H1 (cell line): ENCODE measurements around the gene VSIR.

Experiments
- BRCA1 ChIP-seq: IDR thresholded peaks from 2 replicates; pipeline ENCODE4 v1.6.1; 2012; ENCODE audit warnings: low read depth, low read length, improper control_type of control experiment
- KDM1A ChIP-seq: fragments of 200-600, 300-600 bp; sonication (generic); IDR thresholded peaks from 2 replicates; pipeline ENCODE4 v1.7.1; 2016; ENCODE audit warnings: mild to moderate bottlenecking, low read length, borderline replicate concordance
- POLR2A ChIP-seq, 2 experiments: IDR thresholded peaks; 1 replicate in 1 of 2; 2 replicates in 1 of 2; pipeline ENCODE4 v1.6.1; 2011; ENCODE audit warnings: low read depth in 2 of 2, low read length in 2 of 2, mild to moderate bottlenecking in 2 of 2; ENCODE audit errors: control extremely low read depth in 1 of 2
- POLR2AphosphoS5 ChIP-seq: IDR thresholded peaks from 2 replicates; pipeline ENCODE4 v1.6.1; 2011; ENCODE audit warnings: low read depth, low read length
- SP1 ChIP-seq: IDR thresholded peaks from 2 replicates; pipeline ENCODE4 v1.6.1; 2011; ENCODE audit warnings: low read depth, low read length
- TF ChIP-seq, protein P1 (sequence below), 3 experiments: IDR thresholded peaks; 1 replicate in 2 of 3; 2 replicates in 1 of 3; pipeline versions ENCODE4 v1.5.1 to v1.6.1; 2011; ENCODE audit warnings: low read length in 3 of 3, mild to moderate bottlenecking in 3 of 3, inconsistent platforms in 2 of 3, low read depth in 1 of 3, moderate library complexity in 1 of 3; ENCODE audit not compliant: insufficient read depth in 1 of 3; ENCODE audit errors: control extremely low read depth in 1 of 3
- TF ChIP-seq, protein P2 (sequence below): IDR thresholded peaks from 2 replicates; pipeline ENCODE4 v1.6.1; 2012; ENCODE audit warnings: inconsistent platforms
- TF ChIP-seq, protein P3 (sequence below): IDR thresholded peaks from 2 replicates; pipeline ENCODE4 v1.6.1; 2012; ENCODE audit warnings: low read length, inconsistent platforms

DNA sequence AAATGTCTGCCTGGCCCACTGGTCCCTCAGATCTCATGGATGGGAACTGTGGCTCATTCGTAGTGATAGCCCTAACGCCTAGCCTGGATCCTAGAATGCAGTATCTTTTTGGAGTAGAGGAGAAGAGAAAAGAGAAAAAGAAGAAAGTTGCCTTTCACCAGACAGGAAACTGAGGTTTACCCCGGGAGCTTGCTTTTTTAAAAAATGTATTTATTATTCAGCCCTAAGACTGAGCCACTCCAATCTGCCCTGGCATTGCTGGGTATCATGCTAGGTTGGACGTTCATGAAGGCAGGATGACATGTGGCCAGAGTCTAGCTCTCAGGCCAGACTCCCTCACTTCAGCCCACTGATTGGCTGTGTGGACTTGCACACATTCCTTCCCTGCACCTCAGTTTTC is 32.3 kb downstream of the VSIR start:
- TF ChIP-seq, protein P1, sequence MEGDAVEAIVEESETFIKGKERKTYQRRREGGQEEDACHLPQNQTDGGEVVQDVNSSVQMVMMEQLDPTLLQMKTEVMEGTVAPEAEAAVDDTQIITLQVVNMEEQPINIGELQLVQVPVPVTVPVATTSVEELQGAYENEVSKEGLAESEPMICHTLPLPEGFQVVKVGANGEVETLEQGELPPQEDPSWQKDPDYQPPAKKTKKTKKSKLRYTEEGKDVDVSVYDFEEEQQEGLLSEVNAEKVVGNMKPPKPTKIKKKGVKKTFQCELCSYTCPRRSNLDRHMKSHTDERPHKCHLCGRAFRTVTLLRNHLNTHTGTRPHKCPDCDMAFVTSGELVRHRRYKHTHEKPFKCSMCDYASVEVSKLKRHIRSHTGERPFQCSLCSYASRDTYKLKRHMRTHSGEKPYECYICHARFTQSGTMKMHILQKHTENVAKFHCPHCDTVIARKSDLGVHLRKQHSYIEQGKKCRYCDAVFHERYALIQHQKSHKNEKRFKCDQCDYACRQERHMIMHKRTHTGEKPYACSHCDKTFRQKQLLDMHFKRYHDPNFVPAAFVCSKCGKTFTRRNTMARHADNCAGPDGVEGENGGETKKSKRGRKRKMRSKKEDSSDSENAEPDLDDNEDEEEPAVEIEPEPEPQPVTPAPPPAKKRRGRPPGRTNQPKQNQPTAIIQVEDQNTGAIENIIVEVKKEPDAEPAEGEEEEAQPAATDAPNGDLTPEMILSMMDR (IDR thresholded peaks at IDR 0.05; ENCODE audit: control extremely low read depth in 1 of 3, insufficient read depth in 1 of 3, low read depth in 1 of 3, low read length in 3 of 3): no peak
- TF ChIP-seq KDM1A (no peak), SP1 (no peak), POLR2AphosphoS5 (no peak), BRCA1 (no peak), POLR2A (IDR thresholded peaks at IDR 0.05; ENCODE audit: control extremely low read depth in 1 of 2, low read depth in 2 of 2, low read length in 2 of 2) (no peak)
- TF ChIP-seq, protein P2, sequence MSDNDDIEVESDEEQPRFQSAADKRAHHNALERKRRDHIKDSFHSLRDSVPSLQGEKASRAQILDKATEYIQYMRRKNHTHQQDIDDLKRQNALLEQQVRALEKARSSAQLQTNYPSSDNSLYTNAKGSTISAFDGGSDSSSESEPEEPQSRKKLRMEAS: no peak
- TF ChIP-seq, protein P3, sequence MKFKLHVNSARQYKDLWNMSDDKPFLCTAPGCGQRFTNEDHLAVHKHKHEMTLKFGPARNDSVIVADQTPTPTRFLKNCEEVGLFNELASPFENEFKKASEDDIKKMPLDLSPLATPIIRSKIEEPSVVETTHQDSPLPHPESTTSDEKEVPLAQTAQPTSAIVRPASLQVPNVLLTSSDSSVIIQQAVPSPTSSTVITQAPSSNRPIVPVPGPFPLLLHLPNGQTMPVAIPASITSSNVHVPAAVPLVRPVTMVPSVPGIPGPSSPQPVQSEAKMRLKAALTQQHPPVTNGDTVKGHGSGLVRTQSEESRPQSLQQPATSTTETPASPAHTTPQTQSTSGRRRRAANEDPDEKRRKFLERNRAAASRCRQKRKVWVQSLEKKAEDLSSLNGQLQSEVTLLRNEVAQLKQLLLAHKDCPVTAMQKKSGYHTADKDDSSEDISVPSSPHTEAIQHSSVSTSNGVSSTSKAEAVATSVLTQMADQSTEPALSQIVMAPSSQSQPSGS: no peak
